ENCODE measurements around the gene ALDH7A1. TPM values are rescaled to one million over a fixed set of nuclear protein-coding genes. Genes with fewer than 3 reads are reported as not detected.
"Not testable (repeated sequence)": the region's sequence is repeated elsewhere in the genome, so short reads cannot be mapped to it uniquely, and the experiment has no call there.

The ALDH7A1 gene
- total RNA-seq, 1 experiment from 2014 or later, result 60.0 TPM

- Histone ChIP-seq H3K36me3 (peaks cover 53% of the 10 kb centered on the region), H3K4me3 (no peak overlapping the region), H3K27ac (no peak overlapping the region), H3K4me1 (no peaks in the 10 kb centered on the region), H3K27me3 (no peaks in the 10 kb centered on the region), H3K9me3 (replicated peaks) (no peaks in the 10 kb centered on the region)
- DNase-seq, result no peak
Observed at GRCh38 chr5:126605525-126605924, 10.5 kb upstream of the ALDH7A1 start.

GRCh38 chr5:126603402-126603991 lies 8.5 kb upstream of the ALDH7A1 start:
- no peak overlapping the region for H3K4me3 ChIP-seq
- H3K27me3 ChIP-seq, result no peaks in the 10 kb centered on the region
- DNase-seq, result no peak
- H3K36me3 ChIP-seq, result peaks cover 37% of the 10 kb centered on the region
- H3K4me1 ChIP-seq, result no peaks in the 10 kb centered on the region
- no peak overlapping the region for H3K27ac ChIP-seq
- H3K9me3 ChIP-seq (replicated peaks), result no peaks in the 10 kb centered on the region

DNA sequence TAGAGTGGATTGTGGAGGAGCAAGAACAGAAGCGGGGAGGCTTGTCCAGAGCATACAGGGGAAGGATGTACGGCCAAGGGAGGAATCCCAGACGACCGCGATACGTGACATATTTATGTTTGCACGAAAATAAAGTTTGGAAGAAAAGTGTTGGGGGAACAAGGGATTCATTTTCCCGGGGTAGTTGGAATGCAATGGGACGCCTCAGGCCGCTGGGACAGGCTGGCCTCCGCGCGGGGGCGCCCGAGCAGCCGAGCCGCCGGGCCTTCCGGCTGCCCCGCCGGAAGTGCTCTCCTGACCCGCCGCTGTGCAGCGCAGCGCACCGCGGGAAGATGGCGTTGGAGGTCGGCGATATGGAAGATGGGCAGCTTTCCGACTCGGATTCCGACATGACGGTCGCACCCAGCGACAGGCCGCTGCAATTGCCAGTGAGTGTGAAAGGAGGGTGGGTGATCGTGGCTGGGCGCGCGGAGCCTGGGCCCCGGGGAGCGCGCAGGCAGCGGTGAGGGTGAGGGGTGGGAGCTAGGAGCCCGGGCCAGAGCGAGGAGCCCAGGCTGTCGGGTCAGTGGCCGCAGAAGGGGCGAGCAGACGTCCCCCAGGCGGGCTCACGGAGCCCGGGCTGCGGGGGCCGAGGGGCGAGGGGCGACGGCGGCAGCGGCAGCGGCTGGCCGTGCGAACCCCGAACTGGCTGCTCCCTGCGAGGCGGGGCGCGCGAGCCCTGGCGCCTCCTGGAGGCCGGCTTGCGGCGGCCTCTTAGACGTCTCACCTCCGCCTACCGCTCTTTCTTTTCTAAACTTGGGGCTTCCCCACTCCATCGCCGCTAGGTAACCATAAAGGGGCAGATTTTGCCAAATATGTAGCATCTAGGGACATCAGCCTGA lies 5.9 kb upstream of the ALDH7A1 start, which contains the start of gene PHAX:
TSS of gene PHAX (plus strand) at position 317 of the 881 bp plus-strand sequence. CDS start at position 333, 16 bp downstream.
- Histone ChIP-seq H3K27me3 (no peaks in the 10 kb centered on the region), H3K4me3 (peak within 1 kb of the TSS; percentile 99), H3K36me3 (peaks cover 23% of the 10 kb centered on the region), H3K27ac (peak within 1 kb of the TSS; percentile 81), H3K9me3 (replicated peaks) (no peaks in the 10 kb centered on the region), H3K4me1 (no peaks in the 10 kb centered on the region)
- DNase-seq, result peak; percentile 77 to 88

- not testable (repeated sequence) for DNase-seq; H3K4me1 ChIP-seq; H3K9me3 ChIP-seq (replicated peaks); H3K27me3 ChIP-seq
- H3K4me3 ChIP-seq, result peak overlapping the region; percentile 99
- H3K36me3 ChIP-seq, result peaks cover 16% of the 10 kb centered on the region
- peak overlapping the region; percentile 81 for H3K27ac ChIP-seq
Observed at GRCh38 chr5:126599971-126600630, 5.1 kb upstream of the ALDH7A1 start.

GRCh38 chr5:126599499-126599898 lies 4.5 kb upstream of the ALDH7A1 start:
- Histone ChIP-seq H3K9me3 (replicated peaks) (no peaks in the 10 kb centered on the region), H3K4me1 (no peaks in the 10 kb centered on the region), H3K4me3 (no peak overlapping the region), H3K27me3 (no peaks in the 10 kb centered on the region), H3K27ac (no peak overlapping the region), H3K36me3 (peaks cover 9% of the 10 kb centered on the region)
- DNase-seq, result no peak

- Histone ChIP-seq H3K4me1 (no peaks in the 10 kb centered on the region), H3K27ac (no peak overlapping the region), H3K4me3 (no peak overlapping the region), H3K36me3 (peaks cover 3% of the 10 kb centered on the region), H3K9me3 (replicated peaks) (no peaks in the 10 kb centered on the region), H3K27me3 (no peaks in the 10 kb centered on the region)
- DNase-seq, result no peak
Observed at GRCh38 chr5:126597156-126597555, 2.1 kb upstream of the ALDH7A1 start.

DNA sequence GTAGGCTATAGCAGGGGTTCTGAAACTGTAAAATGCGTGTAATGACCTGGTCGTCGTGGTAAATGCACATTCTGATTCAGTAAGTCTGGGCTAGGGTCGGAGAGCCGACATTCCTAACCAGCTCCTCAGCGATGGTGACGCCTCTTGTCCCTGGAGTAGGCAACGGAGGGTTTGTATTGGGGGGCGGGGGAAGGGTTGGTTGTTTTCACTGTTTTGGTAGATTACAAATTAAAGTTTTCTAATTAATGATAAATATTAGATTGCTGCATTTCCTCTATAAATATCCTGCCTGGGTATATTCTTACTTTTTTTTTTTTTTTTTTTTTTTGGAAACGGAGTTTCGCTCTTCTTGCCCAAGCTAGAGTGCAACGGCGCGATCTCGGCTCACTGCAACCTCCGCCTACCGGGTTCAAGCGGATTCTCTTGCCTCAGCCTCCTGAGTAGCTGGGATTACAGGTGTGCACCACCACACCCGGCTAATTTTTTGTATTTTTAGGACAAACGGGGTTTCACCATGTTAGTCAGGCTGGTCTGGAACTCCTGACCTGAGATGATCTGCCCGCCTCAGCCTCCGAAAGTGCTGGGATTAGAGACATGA lies 566 bp upstream of the ALDH7A1 start:
- Histone ChIP-seq H3K4me1 (no peaks in the 10 kb centered on the region), H3K27me3 (no peaks in the 10 kb centered on the region), H3K4me3 (peak overlapping the region; percentile 64), H3K27ac (peak overlapping the region; percentile 83), H3K36me3 (peaks cover 10% of the 10 kb centered on the region), H3K9me3 (replicated peaks) (no peaks in the 10 kb centered on the region)
- DNase-seq, result no peak

DNA sequence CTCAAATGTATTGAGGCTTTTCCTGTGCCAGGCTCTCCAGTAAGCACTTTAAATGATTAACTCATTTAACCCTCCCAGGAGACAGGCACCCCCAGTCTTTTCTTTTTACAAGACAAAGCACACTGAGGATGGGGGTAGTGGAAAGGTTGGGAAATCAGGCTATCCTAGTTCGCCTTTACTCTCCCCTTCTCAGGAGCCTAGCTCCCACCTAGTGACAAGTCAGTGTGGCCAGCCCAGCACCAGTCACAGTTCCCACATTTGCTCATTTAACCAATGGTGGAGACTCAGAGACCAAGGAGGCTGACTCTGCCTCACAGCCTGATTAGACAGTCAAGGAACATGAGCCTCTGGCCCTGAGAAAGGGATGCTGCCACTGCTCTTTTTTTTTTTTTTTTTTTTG lies 3.5 kb downstream of the ALDH7A1 start:
- Histone ChIP-seq H3K27me3 (no peaks in the 10 kb centered on the region), H3K27ac (no peak overlapping the region), H3K9me3 (replicated peaks) (no peaks in the 10 kb centered on the region), H3K4me1 (no peaks in the 10 kb centered on the region), H3K36me3 (peaks cover 16% of the 10 kb centered on the region), H3K4me3 (no peak overlapping the region)
- DNase-seq, result no peak

- peaks cover 29% of the 10 kb centered on the region for H3K36me3 ChIP-seq
- H3K27me3 ChIP-seq, result no peaks in the 10 kb centered on the region
- no peak overlapping the region for H3K4me3 ChIP-seq
- DNase-seq, result no peak
- no peak overlapping the region for H3K27ac ChIP-seq
- H3K9me3 ChIP-seq (replicated peaks), result no peaks in the 10 kb centered on the region
- H3K4me1 ChIP-seq, result no peaks in the 10 kb centered on the region
Observed at GRCh38 chr5:126589536-126590297, 5.3 kb downstream of the ALDH7A1 start.

- Histone ChIP-seq H3K27ac (no peak overlapping the region), H3K27me3 (no peaks in the 10 kb centered on the region), H3K4me3 (no peak overlapping the region), H3K9me3 (replicated peaks) (no peaks in the 10 kb centered on the region), H3K4me1 (no peaks in the 10 kb centered on the region), H3K36me3 (peaks cover 39% of the 10 kb centered on the region)
- no peak for DNase-seq
Observed at GRCh38 chr5:126587551-126588390, 7.2 kb downstream of the ALDH7A1 start.

- H3K4me3 ChIP-seq, result no peak overlapping the region
- DNase-seq, result no peak
- H3K27ac ChIP-seq, result no peak overlapping the region
- no peaks in the 10 kb centered on the region for H3K4me1 ChIP-seq
- H3K9me3 ChIP-seq (replicated peaks), result no peaks in the 10 kb centered on the region
- H3K36me3 ChIP-seq, result peaks cover 50% of the 10 kb centered on the region
- H3K27me3 ChIP-seq, result no peaks in the 10 kb centered on the region
Observed at GRCh38 chr5:126583761-126584160, 11.3 kb downstream of the ALDH7A1 start.

DNA sequence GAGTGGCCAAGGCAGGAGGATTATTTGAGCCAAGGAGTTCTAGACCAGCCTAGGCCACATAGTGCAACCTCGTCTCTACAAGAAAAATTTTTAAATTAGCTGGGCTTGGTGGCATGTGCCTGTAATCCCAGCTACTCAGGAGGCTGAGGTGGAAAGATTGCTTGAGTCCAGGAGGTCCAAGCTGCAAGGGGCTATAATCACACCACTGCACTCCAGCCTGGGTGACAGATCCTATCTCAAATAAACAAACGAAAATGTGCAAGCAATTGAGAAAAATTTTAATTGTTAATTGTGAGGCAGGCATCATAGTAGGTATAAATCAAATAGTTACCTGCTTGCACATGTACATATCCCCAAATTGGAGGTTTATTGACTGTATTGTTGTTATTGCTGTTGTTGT lies 15.3 kb downstream of the ALDH7A1 start:
- Histone ChIP-seq H3K36me3 (peaks cover 57% of the 10 kb centered on the region), H3K27ac (no peak overlapping the region), H3K27me3 (no peaks in the 10 kb centered on the region), H3K4me1 (no peaks in the 10 kb centered on the region), H3K4me3 (no peak overlapping the region), H3K9me3 (replicated peaks) (no peaks in the 10 kb centered on the region)
- DNase-seq, result no peak

GRCh38 chr5:126577415-126577814 lies 17.6 kb downstream of the ALDH7A1 start:
- no peak overlapping the region for H3K4me3 ChIP-seq
- DNase-seq, result no peak
- no peaks in the 10 kb centered on the region for H3K4me1 ChIP-seq
- no peaks in the 10 kb centered on the region for H3K27me3 ChIP-seq
- H3K27ac ChIP-seq, result no peak overlapping the region
- H3K9me3 ChIP-seq (replicated peaks), result no peaks in the 10 kb centered on the region
- peaks cover 50% of the 10 kb centered on the region for H3K36me3 ChIP-seq
